ENCODE results near the gene TM9SF1. TPM values are rescaled to one million over a fixed set of nuclear protein-coding genes. Genes with fewer than 3 reads are reported as not detected.

The TM9SF1 gene
- total RNA-seq, 1 experiment from 2014 or later, result 44.7 TPM

GRCh38 chr14:24185741-24186140, 9.5 kb downstream of the TM9SF1 start:
- Histone ChIP-seq H3K9me3 (ENCODE audit: control insufficient read depth, insufficient read depth, low read depth, low read length) (no peaks in the 10 kb centered on the region), H3K4me1 (ENCODE audit: control insufficient read depth, insufficient read depth, low read length) (0 out of 2 replicates have a peak, but pooled peaks cover 10% of the 10 kb centered on the region), H3K36me3 (ENCODE audit: control insufficient read depth, insufficient read depth, low read length) (0 out of 2 replicates have a peak, but pooled peaks cover 2% of the 10 kb centered on the region), H3K4me3 (ENCODE audit: low read depth in 2 of 2, low read length in 2 of 2) (no peak overlapping the region), H3K27me3 (ENCODE audit: control insufficient read depth, insufficient read depth, low read length) (no peaks in the 10 kb centered on the region), H3K27ac (ENCODE audit: low read length) (no peak overlapping the region)
- intact Hi-C loops (cut with micrococcal nuclease; ENCODE audit: unreplicated experiment), result no loop called here
- ChIA-PET CTCF (no interaction called here), POLR2A (no interaction called here)
- in situ Hi-C loops (cut with HindIII; ENCODE audit: low pct_unique_long_range_greater_than_20kb, low sequenced_read_pairs), result no loop called here
- no peak for ATAC-seq
- no TSS peak for BruUV-seq (replicated peaks)
- TF ChIP-seq POLR2AphosphoS5 (IDR thresholded peaks at IDR 0.05; ENCODE audit: low read depth, low read length) (no peak), REST (IDR thresholded peaks at IDR 0.05; ENCODE audit: insufficient read depth in 1 of 2, low read depth in 2 of 2, low read length in 1 of 2) (no peak), CTCF (IDR thresholded peaks at IDR 0.05) (no peak), TCF7L2 (IDR thresholded peaks at IDR 0.05; ENCODE audit: low read depth, low read length) (no peak), SIN3A (IDR thresholded peaks at IDR 0.05; ENCODE audit: borderline replicate concordance, insufficient read depth, low read depth, low read length) (no peak)
- DNase-seq (ENCODE audit: low read depth, low spot score), result no peak

- ChIA-PET POLR2A (no interaction called here), CTCF (no interaction called here)
- Histone ChIP-seq H3K27ac (ENCODE audit: low read length) (no peak overlapping the region), H3K27me3 (ENCODE audit: control insufficient read depth, insufficient read depth, low read length) (no peaks in the 10 kb centered on the region), H3K4me3 (ENCODE audit: low read depth in 2 of 2, low read length in 2 of 2) (no peak overlapping the region), H3K9me3 (ENCODE audit: control insufficient read depth, insufficient read depth, low read depth, low read length) (no peaks in the 10 kb centered on the region), H3K36me3 (ENCODE audit: control insufficient read depth, insufficient read depth, low read length) (0 out of 2 replicates have a peak, but pooled peaks cover 2% of the 10 kb centered on the region), H3K4me1 (ENCODE audit: control insufficient read depth, insufficient read depth, low read length) (0 out of 2 replicates have a peak, but pooled peaks cover 10% of the 10 kb centered on the region)
- in situ Hi-C loops (cut with HindIII; ENCODE audit: low pct_unique_long_range_greater_than_20kb, low sequenced_read_pairs) (no loop called here), intact Hi-C loops (cut with micrococcal nuclease; ENCODE audit: unreplicated experiment) (no loop called here)
- no TSS peak for BruUV-seq (replicated peaks)
- DNase-seq (ENCODE audit: low read depth, low spot score) (no peak), ATAC-seq (no peak)
- TF ChIP-seq POLR2AphosphoS5 (IDR thresholded peaks at IDR 0.05; ENCODE audit: low read depth, low read length) (no peak), CTCF (IDR thresholded peaks at IDR 0.05) (no peak), SIN3A (IDR thresholded peaks at IDR 0.05; ENCODE audit: borderline replicate concordance, insufficient read depth, low read depth, low read length) (no peak), TCF7L2 (IDR thresholded peaks at IDR 0.05; ENCODE audit: low read depth, low read length) (no peak), REST (IDR thresholded peaks at IDR 0.05; ENCODE audit: insufficient read depth in 1 of 2, low read depth in 2 of 2, low read length in 1 of 2) (no peak)
Measured at GRCh38 chr14:24185026-24185425, 10.2 kb downstream of the TM9SF1 start.

All from Panc1 (cell line).